H9 (cell line): Measurements from ENCODE around the gene ZNF285. TPM values are rescaled to one million over a fixed set of nuclear protein-coding genes. Genes with fewer than 3 reads are reported as not detected.

Source experiments
- DNase-seq: peaks from one replicate; pipeline ENCODE4 v3.0.0-alpha.2; 2017
- H2AFZ ChIP-seq: one replicate; pipeline ENCODE4 v1.6.1; 2013; ENCODE audit warnings: mild to moderate bottlenecking, low read length, control low read depth, moderate library complexity
- H2AK5ac ChIP-seq: 2 replicates; pipeline ENCODE4 v1.6.1; 2013; ENCODE audit warnings: low read length, control low read depth, mixed read lengths; ENCODE audit not compliant: insufficient read length
- H2BK120ac ChIP-seq: one replicate; pipeline ENCODE4 v1.6.1; 2013; ENCODE audit warnings: low read depth, mild to moderate bottlenecking, low read length, control low read depth, inconsistent platforms; ENCODE audit not compliant: poor library complexity, severe bottlenecking
- H2BK12ac ChIP-seq: 2 replicates; pipeline ENCODE4 v1.6.1; 2013; ENCODE audit warnings: low read length, control low read depth, mixed read lengths, low read depth; ENCODE audit not compliant: insufficient read length
- H2BK15ac ChIP-seq: 2 replicates; pipeline ENCODE4 v1.6.1; 2013; ENCODE audit warnings: low read depth, low read length, control low read depth
- H2BK20ac ChIP-seq: one replicate; pipeline ENCODE4 v1.6.1; 2013; ENCODE audit warnings: low read depth, mild to moderate bottlenecking, low read length, control low read depth, inconsistent platforms; ENCODE audit not compliant: poor library complexity, severe bottlenecking
- H2BK5ac ChIP-seq: 2 replicates; pipeline ENCODE4 v1.6.1; 2013; ENCODE audit warnings: low read length, control low read depth, mixed read lengths; ENCODE audit not compliant: insufficient read length
- H3K14ac ChIP-seq: 2 replicates; pipeline ENCODE4 v1.6.1; 2013; ENCODE audit warnings: low read length, control low read depth; ENCODE audit not compliant: insufficient read depth
- H3K18ac ChIP-seq: 2 replicates; pipeline ENCODE4 v1.6.1; 2013; ENCODE audit warnings: low read depth, mild to moderate bottlenecking, mixed read lengths, low read length, control low read depth; ENCODE audit not compliant: insufficient read length
- H3K23ac ChIP-seq: 2 replicates; pipeline ENCODE4 v1.6.1; 2013; ENCODE audit warnings: low read length, control low read depth, mixed read lengths, low read depth; ENCODE audit not compliant: insufficient read length
- H3K23me2 ChIP-seq: 2 replicates; pipeline ENCODE4 v1.6.1; 2013; ENCODE audit warnings: low read depth, mild to moderate bottlenecking, mixed read lengths, low read length, control low read depth; ENCODE audit not compliant: insufficient read length, poor library complexity, severe bottlenecking
- H3K27ac ChIP-seq: 2 replicates; pipeline ENCODE4 v1.5.1; 2013; ENCODE audit warnings: low read length, control low read depth, mixed read lengths, low read depth; ENCODE audit not compliant: insufficient read length
- H3K27me3 ChIP-seq: 2 replicates; pipeline ENCODE4 v1.6.1; 2013; ENCODE audit warnings: low read length, control low read depth, inconsistent platforms; ENCODE audit not compliant: insufficient read depth
- H3K4ac ChIP-seq: 2 replicates; pipeline ENCODE4 v1.6.1; 2013; ENCODE audit warnings: low read depth, mild to moderate bottlenecking, control low read depth, inconsistent platforms, low read length, moderate library complexity
- H3K4me1 ChIP-seq: 2 replicates; pipeline ENCODE4 v1.6.1; 2013; ENCODE audit warnings: low read length, control low read depth, inconsistent platforms; ENCODE audit not compliant: insufficient read depth
- H3K4me2 ChIP-seq: 2 replicates; pipeline ENCODE4 v1.6.1; 2013; ENCODE audit warnings: low read length, control low read depth, mixed read lengths; ENCODE audit not compliant: insufficient read length, insufficient read depth
- H3K56ac ChIP-seq: 2 replicates; pipeline ENCODE4 v1.6.1; 2013; ENCODE audit warnings: low read depth, mild to moderate bottlenecking, mixed read lengths, low read length, control low read depth; ENCODE audit not compliant: insufficient read length
- H3K79me1 ChIP-seq: 2 replicates; pipeline ENCODE4 v1.6.1; 2013; ENCODE audit warnings: low read depth, mild to moderate bottlenecking, moderate library complexity, low read length, control low read depth, inconsistent platforms; ENCODE audit not compliant: insufficient read depth, poor library complexity, severe bottlenecking
- H3K79me2 ChIP-seq: 2 replicates; pipeline ENCODE4 v1.6.1; 2013; ENCODE audit warnings: low read length, control low read depth, inconsistent platforms; ENCODE audit not compliant: insufficient read depth
- H3K9ac ChIP-seq: 2 replicates; pipeline ENCODE4 v1.6.1; 2013; ENCODE audit warnings: low read length, control low read depth, mixed read lengths; ENCODE audit not compliant: insufficient read length; ENCODE audit errors: extremely low read depth
- H3K9me3 ChIP-seq: one replicate; pipeline ENCODE4 v1.6.1; 2013; ENCODE audit warnings: low read depth, low read length, inconsistent platforms; ENCODE audit not compliant: control insufficient read depth
- H3T11ph ChIP-seq: one replicate; pipeline ENCODE4 v1.6.1; 2013; ENCODE audit warnings: mild to moderate bottlenecking, low read length, control low read depth, inconsistent platforms
- H4K20me1 ChIP-seq: one replicate; pipeline ENCODE4 v1.6.1; 2013; ENCODE audit not compliant: control insufficient read depth, insufficient read length, insufficient read depth
- H4K5ac ChIP-seq: 2 replicates; pipeline ENCODE4 v1.6.1; 2013; ENCODE audit warnings: low read depth, mild to moderate bottlenecking, mixed read lengths, low read length, control low read depth; ENCODE audit not compliant: insufficient read length
- H4K8ac ChIP-seq: replicated peaks from 2 replicates; pipeline ENCODE4 v1.6.1; 2013; ENCODE audit warnings: low read length, control low read depth, mixed read lengths, low read depth; ENCODE audit not compliant: insufficient read length
- H4K91ac ChIP-seq: 2 replicates; pipeline ENCODE4 v1.6.1; 2013; ENCODE audit warnings: low read depth, mild to moderate bottlenecking, moderate library complexity, mixed read lengths, low read length, control low read depth; ENCODE audit not compliant: insufficient read length
- H3K27ac Mint-ChIP-seq, 3 experiments: 2 replicates in 2 of 3; 3 replicates in 1 of 3; pipeline ENCODE4 v1.8.0; 2020 to 2021; ENCODE audit warnings: mixed read lengths in 3 of 3, mild to moderate bottlenecking in 1 of 3, moderate library complexity in 1 of 3
- H3K27me3 Mint-ChIP-seq: 2 replicates; pipeline ENCODE4 v1.8.0; 2021; ENCODE audit warnings: low read depth, mild to moderate bottlenecking, moderate library complexity, mixed read lengths
- H3K36me3 Mint-ChIP-seq, 3 experiments: 2 replicates in 2 of 3; 3 replicates in 1 of 3; pipeline ENCODE4 v1.8.0; 2020 to 2021; ENCODE audit warnings: low read depth in 3 of 3, mixed read lengths in 3 of 3; ENCODE audit not compliant: insufficient read depth in 1 of 3
- H3K4me1 Mint-ChIP-seq, 2 experiments: 2 replicates each; pipeline ENCODE4 v1.8.0; 2020; ENCODE audit warnings: mixed read lengths in 2 of 2
- H3K4me3 Mint-ChIP-seq, 2 experiments: 2 replicates in 1 of 2; 3 replicates in 1 of 2; pipeline ENCODE4 v1.8.0; 2020 to 2021; ENCODE audit warnings: mild to moderate bottlenecking in 2 of 2, mixed read lengths in 2 of 2, moderate library complexity in 1 of 2
- H3K9me3 Mint-ChIP-seq, 2 experiments: 2 replicates in 1 of 2; 3 replicates in 1 of 2; pipeline ENCODE4 v1.8.0; 2020; ENCODE audit warnings: mild to moderate bottlenecking in 2 of 2, mixed read lengths in 2 of 2, moderate library complexity in 1 of 2
- CTCF ChIP-seq: fragments of 200-600 bp; sonication (generic); conservative IDR thresholded peaks from 3 replicates; pipeline ENCODE4 v1.8.0; 2021; ENCODE audit warnings: antibody characterized with exemption, mild to moderate bottlenecking
- WGBS: extraction: QIAGEN DNeasy Blood & Tissue Kit; methylation state at CpG from one replicate; pipeline ENCODE4 v1.1.7; 2013; ENCODE audit warnings: missing lambda C conversion rate, low lambda C conversion rate, mixed read lengths; ENCODE audit not compliant: insufficient read length; ENCODE audit errors: extremely low coverage; 5-methylcytosine and 5-hydroxymethylcytosine counted together
- total RNA-seq: library from RNA; stranded (reverse); gene quantifications from 2 replicates; pipeline ENCODE4 v1.2.1, GENCODE V29; 2021

The ZNF285 gene
- total RNA-seq, 1 experiment from 2014 or later, result 3.9 TPM

- Histone ChIP-seq H4K91ac (no peak overlapping the region), H2BK120ac (no peak overlapping the region), H3T11ph (no peak overlapping the region), H3K9me3 (peaks cover 1% of the 10 kb centered on the region), H4K5ac (no peak overlapping the region), H3K79me2 (no peaks in the 10 kb centered on the region), H2BK15ac (no peak overlapping the region), H3K23me2 (no peaks in the 10 kb centered on the region), H3K56ac (no peak overlapping the region), H3K27me3 (no peaks in the 10 kb centered on the region), H2BK20ac (no peak overlapping the region), H4K20me1 (no peaks in the 10 kb centered on the region), H3K79me1 (no peaks in the 10 kb centered on the region), H2AK5ac (no peak overlapping the region), H3K27ac (no peak overlapping the region), H3K23ac (no peak overlapping the region), H2BK5ac (no peak overlapping the region), H2AFZ (no peak overlapping the region), H3K4me1 (no peaks in the 10 kb centered on the region), H2BK12ac (no peak overlapping the region), H3K14ac (no peak overlapping the region), H3K4me2 (no peak overlapping the region), H3K9ac (no peak overlapping the region), H3K4ac (no peak overlapping the region), H4K8ac (no peak overlapping the region), H3K18ac (no peak overlapping the region)
- peaks cover 57 to 86% of the 10 kb centered on the region in 2 experiments for H3K9me3 Mint-ChIP-seq
- H3K4me3 Mint-ChIP-seq, result no peak overlapping the region
- DNase-seq, result no peak
- TF ChIP-seq CTCF, result no peak
- WGBS, result no CpG with 5 or more reads among the region's 4 CpGs
- no peaks in the 10 kb centered on the region for H3K4me1 Mint-ChIP-seq
- no peaks in the 10 kb centered on the region for H3K27me3 Mint-ChIP-seq
- H3K36me3 Mint-ChIP-seq, result peaks cover 8 to 21% (median 11%) of the 10 kb centered on the region in 3 experiments
- no peak overlapping the region for H3K27ac Mint-ChIP-seq
These were observed 55.4 kb downstream of the ZNF285 start for GRCh38 chr19:44345959-44346358.
